DMS153 (cell line): Measurements from ENCODE around the gene C4orf36.

Experiments
- DNase-seq: peaks from one replicate; lab custom pipeline; 2025; lab: John Stamatoyannopoulos, UW

Gene C4orf36, protein sequence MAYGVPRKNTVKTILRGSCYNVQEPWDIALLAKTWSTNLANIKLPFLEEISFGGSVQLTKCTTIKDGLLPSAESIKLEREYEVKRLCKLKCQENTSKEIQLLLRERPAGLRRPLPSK

DNA sequence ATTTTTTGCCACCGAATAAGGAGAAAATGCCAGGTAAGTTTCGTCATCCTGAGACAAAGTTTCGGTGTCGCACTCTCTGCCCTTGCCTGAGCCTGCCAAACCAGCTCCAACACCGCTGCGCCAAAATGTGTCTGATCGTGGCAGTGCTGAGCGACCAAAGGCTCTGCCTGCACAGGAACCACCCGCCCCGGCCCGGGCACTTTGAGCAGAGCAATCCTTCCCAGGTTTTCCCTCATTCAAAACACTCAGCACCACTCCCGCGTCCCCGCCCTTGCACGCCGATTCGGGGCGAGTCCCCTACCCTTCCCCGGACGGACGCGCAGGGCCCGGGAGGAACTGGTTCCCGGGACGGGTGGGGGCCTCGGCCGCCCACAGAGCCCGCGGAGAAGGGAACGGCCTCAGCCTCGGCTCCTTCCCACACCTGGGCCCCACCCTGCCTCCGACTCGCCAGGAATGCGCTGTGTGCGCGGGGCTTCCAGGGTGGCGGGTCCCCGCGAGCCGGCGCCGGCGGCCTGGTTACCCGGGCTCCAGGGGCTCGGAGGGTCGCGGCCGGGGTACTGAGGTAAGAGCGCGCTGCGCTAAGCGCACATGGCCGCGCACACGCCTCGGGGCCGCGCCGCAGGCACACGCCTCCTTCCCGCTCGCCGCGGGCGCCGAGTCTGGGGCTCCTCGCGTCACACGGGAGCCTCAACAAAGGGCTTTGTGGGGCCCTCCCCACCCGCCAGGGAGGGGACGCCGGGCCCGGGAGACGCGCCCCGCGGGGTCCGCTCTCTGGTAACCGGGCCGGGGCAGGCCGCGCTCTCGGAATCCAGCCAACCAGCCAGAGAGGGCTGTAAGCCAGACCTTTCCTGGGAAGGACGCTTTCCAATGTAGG lies at the start of gene C4orf36:
C4orf36 (minus strand) TSS at position 661 of the 874 bp plus-strand sequence. CDS start 902 bp downstream, outside the sequence.
- peak; percentile 43 for DNase-seq

DNA sequence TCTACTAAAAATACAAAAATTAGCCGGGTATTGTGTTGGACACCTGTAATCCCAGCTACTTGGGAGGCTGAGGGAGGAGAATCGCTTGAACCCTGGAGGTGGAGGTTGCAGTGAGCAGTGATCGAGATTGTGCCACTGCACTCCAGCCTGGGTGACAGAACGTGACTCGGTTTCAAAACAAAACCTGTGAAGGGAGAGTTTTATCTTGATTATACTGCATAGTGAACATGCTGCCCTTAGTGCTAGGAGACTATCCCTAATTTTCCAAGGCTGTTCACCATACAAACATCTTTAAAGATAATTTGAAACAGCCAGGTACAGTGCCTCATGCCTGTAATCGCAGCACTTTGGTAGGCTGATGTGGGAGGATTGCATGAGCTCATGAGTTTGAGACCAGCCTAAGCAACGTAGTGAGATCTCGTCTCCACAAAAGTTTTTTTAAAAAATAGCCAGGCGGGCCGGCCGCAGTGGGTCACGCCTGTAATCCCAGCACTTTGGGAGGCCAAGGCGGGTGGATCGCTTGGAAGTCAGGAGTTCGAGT lies 48.8 kb upstream of the C4orf36 start:
- no peak for DNase-seq

DNA sequence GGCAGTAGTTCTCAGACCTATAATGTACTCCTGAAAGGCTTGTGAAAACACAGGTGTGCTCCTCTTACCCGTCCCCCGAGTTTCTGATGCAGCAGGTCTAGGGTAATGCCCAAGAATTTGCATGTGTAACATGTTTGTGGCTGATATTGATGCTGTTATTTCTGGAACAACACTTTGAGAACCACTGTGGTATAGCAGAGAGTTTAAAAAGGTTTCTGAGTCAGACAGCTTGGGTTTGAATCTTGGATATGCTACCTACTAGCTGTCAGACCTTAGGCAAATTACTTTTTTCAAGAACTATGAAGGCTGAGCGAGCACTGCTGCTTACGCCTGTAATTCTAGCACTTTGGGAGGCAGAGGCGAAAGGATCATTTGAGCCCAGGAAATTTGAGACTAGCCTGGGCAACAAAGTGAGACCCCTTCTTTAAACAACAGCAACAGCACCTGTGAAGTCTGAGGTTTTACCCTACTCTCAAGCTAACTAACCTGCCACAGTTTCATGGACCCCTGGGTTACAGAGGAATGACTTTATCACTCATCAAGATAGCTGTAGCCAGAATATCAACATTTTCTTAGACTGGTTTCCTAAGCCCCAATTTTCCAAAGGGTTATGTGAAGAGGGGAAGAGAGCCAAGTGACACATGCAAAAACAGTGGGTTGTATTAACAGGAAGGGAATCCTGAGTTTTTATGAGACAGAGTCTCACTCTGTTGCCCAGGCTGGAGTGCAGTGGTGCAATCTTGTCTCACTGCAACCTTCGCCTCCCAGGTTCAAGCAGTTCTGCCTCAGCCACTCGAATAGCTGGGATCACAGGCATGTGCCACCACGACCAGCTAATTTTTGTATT lies 47.7 kb upstream of the C4orf36 start:
- no peak for DNase-seq

DNA sequence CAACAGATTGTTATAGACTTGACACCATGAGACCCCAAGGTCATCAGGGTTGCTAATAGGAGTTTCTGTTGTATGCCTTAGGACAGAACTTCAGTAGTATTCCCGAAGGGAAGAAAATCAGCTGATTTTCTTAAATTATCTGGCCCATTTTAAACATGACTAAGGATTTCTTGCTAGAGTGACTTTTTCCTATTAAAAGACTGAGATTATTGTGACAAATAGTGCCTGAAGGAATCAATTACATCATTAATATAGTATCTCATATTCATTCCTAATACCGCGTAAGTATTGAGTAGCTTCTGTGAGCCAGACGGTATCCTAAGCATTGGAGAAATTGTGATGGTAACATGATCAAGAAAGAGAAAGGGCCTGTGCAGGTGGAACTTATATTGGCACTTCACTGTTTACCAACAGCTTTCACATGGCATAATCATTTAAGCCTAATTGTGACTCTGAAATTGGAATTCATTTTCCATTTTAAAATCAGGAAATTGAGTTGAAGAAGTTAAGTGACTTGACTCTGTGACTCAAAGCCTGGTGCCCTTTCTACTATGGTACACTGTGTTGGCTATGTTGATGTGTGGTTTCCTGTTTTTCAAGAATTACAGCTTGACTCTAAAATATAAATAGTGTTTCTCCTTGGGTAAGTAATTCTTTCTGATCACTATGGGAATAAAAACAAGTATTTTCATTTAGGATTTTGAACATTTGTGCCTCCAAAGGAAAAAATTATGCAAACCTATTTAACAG lies 46.7 kb upstream of the C4orf36 start:
- no peak for DNase-seq

DNA sequence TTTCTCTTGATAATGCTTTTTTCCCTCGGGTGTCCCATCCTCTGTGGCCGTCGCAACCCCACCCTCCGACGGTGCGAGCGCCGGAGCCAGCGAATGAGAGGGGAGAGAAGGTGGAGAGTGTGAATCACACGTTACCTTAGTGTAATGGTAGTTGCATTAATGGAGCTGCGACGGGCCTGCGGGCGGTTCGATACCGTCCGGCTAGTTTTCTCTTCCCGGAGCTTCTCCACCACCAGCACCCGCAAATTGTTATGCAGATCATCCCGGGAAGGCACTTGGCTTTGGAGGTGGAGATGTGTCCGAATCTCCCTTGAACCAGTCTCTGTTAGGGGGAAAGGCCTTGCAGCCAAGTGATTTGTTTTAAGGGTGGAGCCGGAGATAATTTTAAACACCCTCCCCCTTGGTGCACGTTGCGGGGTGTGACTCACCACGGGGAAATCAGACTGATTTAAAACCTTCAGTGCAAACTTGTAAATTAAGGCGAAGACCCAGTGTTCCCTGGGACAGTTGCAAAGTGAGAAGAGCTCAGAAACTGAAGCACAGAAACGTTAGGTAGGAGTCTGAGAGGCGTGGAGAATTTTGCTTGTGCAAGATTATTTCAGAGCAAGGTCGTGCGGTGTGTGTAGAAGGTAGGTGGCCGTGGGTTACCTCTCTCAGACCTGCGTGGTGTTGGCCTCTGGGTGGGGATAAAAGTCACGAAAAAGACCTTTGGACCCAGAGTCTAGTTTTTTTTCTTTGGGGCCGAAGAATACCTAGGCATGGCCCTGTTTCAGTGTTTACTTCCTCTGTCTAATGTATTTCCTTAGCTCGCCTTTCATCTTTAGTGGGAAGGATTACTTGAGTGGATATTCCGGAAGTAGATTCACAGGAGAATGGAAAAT lies 43.9 kb upstream of the C4orf36 start:
- DNase-seq = peak; percentile 61

DNA sequence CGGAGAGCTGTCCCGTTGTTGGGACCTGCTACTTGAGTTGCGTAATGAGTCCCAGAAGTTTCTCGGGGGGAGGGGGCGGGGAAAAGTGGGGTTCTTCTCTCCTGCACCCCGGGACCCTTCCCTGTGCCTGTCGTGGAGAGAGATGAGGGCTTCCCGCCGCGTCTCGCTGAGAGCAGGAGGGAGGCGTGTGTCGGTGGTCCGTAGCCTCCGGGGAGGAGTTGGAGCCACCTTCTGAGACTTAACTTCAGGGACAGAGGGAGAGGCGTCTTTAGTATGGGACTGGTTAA lies 43.3 kb upstream of the C4orf36 start:
- no peak for DNase-seq

DNA sequence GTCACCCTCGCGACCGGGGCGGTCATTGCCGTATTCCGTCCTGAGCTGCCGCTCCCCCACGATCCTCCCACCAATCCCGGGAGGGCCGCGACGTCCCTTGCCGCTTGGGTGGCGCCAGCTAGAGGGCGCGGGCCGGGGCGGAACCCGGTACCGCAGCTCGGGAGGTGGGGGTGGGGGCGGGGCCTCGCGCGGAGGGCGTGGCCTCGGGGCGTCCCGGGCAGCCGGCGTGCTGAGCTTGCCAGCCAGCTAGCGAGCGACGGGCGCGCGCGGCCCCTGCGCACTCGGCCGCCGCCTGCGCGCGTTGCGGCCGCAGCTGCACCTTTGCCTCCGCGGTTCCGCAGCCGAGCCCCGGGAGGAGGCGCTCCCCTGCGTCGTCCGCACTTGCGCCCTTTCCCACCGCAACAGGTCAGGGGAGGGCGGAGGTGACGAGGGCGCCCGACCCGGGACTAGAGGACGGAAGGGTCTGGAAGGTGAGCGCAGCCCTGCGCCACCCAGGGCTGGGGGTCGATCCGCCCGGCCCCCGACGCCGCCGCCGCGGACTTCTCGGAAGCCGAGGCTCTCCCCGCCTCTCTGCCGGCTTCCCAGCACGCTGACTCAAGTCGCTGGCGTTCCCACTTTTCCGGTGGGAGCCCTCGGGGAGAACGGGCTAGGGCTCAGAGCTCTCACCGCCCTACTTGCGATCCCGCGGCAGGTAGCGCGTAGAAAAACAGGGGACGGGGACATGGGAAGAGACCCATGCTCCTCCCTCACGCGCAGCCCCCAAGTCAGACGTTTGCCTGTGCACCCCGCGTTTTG lies 42.7 kb upstream of the C4orf36 start, which contains the start of gene AFF1:
AFF1 (plus strand) TSS at position 241 of the 795 bp plus-strand sequence. CDS start 13,523 bp downstream, outside the sequence.
- peak; percentile 81 for DNase-seq

DNA sequence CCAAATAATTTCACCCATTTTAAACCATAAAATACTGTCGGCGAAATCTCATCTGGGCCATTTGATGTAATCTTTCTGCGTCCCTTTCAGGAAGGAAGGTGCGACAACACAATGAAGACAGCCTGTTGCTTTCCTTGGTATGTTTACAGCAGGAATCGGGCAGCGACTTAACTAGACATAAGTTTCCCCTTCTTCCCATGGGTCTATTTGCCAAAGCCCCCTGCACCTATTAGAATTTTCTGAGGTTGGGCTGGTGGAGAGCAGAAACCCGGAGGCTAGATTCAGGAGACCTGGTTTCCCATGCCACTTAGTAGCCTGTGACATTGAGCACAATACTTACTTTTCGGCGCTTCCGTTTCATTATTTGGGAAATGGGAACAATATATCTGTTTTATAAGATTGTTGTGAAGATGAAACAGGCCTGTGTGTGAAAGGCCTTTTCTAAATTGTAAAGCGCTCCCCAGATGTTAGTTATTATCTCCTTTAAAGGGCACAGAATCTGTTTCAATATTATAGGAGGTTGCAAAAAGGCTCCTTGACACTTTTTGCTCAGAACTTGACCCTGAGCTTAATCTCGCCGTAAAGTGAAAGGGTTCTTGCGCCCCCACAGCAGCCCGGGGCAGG lies 42.0 kb upstream of the C4orf36 start:
- DNase-seq = no peak

DNA sequence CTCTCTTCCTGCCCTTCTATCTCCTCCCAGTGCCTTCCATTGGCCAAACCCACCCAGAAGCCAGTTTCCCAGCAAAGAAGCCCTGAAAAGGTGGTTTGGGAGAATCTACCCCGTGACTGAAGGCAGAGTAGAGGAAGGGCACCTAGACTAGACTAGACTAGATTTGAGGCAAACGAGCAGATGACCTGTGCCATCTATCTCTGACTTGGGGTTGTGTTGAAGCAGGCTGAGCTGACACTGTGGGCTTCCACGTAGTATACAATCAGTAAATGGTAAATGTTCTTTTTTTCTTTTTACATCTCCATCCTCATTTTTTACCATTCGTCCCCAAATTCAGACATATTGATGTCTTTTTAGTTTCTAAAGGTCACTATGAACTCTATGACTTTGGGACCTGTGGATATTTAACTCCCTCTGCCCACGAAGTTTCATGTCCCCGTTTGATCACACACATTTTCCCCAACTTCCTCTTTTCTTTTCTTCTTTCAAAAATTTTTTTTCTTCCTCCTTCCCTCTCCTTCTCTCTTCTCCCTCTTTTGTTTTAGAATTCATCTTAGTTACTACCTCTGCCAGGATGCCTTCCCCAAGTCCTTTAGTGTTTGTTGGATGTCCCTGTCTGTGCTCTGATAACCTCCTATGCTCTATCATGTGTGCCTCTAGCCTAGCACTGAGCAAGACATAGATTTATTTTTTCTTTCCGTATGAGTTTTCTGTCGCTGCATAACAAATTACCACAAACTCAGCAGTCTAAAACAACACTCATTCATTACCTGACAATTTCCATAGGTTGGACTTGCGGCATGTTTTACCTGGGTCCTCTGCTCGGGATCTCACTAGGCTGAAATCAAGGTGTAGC lies 36.4 kb upstream of the C4orf36 start:
- DNase-seq = no peak

DNA sequence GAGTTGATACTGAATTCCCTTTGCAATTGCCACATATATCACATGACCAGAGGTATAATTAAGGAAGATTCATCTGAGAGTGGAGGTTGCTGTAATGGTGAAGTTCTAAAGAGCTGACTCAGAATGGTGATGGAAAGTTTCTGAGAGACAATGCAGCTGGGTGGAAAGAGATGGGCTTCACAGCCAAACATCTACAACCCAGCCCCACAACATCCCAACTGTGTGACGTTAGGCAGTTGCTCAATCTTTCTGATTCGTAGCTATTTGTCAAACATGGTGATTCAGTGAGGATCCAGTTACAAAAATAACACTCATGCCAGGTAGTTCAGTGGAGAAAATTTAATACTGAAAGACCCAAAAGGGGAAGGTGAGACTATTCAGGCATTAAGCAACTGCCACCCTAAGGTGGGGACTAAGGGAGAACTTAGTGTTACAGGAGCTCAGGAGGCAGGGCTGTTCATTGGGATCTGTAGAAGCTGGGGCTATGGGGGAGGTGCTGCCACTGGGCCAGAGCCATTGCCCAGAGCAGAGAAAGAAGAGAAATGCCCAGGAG lies 35.7 kb upstream of the C4orf36 start:
- no peak for DNase-seq

DNA sequence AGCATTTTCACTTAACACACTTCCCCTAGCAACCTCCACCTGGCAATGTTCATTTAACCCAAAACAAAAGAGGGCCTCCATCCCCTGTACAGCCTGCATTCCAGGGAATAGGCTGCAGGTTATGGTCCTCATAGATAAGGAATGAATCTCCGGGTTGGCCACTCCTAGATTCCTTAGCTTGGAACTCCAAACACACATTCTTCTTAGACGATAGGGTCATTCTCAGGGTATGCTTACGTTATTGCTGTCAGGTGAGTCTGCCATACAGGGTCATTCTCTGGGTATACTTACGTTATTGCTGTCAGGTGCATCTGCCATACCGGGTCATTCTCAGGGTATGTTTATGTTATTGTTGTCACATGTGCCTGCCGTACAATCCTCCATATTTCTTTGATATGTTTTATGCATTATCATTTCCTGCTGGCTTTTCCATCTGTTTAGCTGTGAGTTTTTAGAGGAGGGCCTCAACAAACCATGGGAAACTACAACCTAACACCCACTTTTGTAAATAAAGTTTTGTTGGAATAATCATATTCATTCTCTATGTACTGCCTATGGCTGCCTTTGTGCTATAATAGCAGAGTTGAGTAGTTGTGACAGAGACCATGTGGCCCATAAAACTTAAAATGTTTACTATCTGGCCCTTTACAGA lies 34.3 kb upstream of the C4orf36 start:
- no peak for DNase-seq

DNA sequence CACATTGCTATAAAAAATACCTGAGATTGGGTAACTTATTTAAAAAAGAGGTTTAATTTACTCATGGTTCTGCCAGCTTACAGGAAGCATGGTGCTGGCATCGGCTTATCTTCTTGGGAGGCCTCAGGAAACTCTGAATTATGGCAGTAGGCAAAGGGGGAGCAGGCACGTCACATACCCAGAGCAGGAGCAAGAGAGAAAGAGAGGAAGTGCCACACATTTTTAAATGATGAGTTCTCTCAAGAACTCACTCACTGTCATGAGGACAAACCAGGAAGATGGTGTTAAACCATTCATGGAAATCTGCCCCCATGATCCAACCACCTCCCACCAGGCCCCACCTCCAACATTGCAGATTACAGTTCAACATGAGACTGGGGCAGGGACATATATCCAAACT lies 32.6 kb upstream of the C4orf36 start:
- DNase-seq = no peak

DNA sequence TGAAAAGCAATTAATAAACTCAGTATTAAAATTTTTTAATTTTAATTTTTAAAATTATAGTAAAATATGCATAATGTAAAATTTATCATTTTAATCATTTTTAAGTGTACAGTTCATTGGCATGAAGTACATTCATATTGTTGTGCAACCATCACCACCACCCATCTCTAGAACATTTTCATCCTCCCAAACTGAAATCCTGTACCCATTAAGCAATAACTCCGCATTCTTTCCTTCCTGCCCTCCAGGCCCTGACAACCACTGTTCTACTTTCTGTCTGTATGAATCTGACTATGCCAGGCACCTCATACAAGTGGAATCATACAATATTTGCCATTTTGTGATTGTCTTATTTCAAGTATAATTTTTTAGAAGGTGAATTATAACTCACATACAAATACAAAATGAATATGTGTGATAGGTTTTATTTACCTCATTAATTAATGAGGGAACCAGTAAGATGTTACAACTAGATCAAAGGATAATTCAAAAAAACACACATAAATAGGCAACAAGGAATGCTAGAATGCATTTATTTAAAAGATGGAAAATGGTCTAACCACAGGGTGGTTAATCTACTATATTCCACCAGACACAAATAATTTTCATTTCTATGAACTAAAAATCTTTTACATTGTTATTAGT lies 29.5 kb upstream of the C4orf36 start:
- no peak for DNase-seq

DNA sequence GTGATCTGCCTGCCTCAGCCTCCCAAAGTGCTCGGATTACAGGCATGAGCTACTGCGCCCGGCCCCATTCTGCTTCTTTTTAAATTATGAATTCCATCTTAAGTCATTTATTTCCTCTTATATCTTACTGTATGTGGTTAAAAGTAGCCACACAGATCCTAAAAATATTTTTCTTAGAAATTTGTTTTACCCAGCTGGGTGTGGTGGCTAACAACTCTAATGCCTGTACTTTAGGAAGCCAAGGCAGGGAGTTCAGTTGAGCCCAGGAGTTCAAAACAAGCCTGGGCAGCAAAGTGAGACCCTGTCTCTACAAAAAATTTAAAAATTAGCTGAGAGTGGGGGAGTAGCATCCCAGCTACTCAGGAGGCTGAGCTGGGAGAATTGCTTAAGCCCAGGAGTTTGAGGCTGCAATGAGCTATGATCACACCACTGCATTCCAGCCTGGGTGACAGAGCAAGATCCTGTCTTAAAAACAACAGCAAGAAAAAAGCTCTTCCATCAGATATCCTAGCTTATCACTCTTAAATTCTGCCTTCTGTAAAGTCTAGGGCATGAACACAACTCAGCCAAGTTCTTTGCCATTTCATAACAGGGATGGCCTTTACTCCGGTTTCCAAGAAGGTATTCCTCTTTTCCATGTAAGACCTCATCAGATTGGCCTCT lies 27.5 kb upstream of the C4orf36 start:
- DNase-seq = no peak

DNA sequence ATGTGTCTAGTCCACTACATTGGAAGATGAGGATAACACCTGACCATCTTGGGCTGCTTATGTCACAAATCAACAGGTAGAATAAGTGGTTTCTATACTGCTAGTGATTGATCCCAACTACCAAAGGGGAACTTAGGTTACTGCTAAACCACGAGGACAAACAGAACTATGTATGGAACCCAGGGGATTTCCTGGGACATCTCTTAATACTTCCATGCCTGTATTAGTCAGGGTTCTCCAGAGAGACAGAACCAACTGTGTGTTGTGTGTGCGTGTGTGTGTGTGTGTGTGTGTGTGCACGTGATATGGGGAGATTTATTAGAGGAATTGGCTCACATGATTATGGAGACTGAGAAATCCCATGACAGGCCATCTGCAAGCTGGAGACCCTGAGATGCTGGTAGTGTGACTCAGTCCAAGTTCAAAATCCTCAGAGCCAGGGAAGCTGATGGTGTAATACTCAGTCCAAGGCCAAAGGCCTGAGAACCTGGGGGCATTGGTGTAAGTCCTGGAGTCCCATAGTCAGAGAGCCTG lies 26.4 kb upstream of the C4orf36 start:
- DNase-seq = no peak
